HepG2 (cell line): ENCODE measurements around the gene SMARCA4. TPM values are rescaled to one million over a fixed set of nuclear protein-coding genes. Genes with fewer than 3 reads are reported as not detected.

ENCODE experiments used
- CBX1 ChIP-seq: IDR thresholded peaks from one replicate; pipeline ENCODE4 v1.6.1; 2016; ENCODE audit warnings: antibody characterized with exemption, low read depth
- KLF16 ChIP-seq, 2 experiments: sonication (generic) in 1 of 2; formaldehyde crosslinking in 1 of 2; IDR thresholded peaks; 2 replicates each; pipeline versions ENCODE4 v1.6.1 to v1.8.0; 2016 to 2023; ENCODE audit warnings: missing genetic modification reagents in 2 of 2, missing compliant biosample characterization in 1 of 2
- MIER3 ChIP-seq: IDR thresholded peaks from 2 replicates; pipeline ENCODE4 v1.6.1; 2016; ENCODE audit warnings: missing compliant biosample characterization, borderline replicate concordance
- PTBP1 ChIP-seq: fragments of 200-400 bp; formaldehyde crosslinking; IDR thresholded peaks from 2 replicates; pipeline ENCODE4 v1.6.1; 2018; ENCODE audit warnings: low read length, low read depth; ENCODE audit not compliant: poor library complexity, severe bottlenecking
- RXRB ChIP-seq: IDR thresholded peaks from 2 replicates; pipeline ENCODE4 v1.6.1; 2016; ENCODE audit warnings: borderline replicate concordance, missing genetic modification reagents, missing compliant biosample characterization
- SMAD3 ChIP-seq: sonication (generic); formaldehyde crosslinking; IDR thresholded peaks from 2 replicates; pipeline ENCODE4 v1.4.0; 2020; ENCODE audit warnings: missing genetic modification reagents
- SOX13 ChIP-seq, 3 experiments: fragments of 450-650 bp in 1 of 3; sonication (generic) in 1 of 3; formaldehyde crosslinking in 1 of 3; IDR thresholded peaks in 2 of 3; conservative IDR thresholded peaks in 1 of 3; 2 replicates each; pipeline versions ENCODE4 v1.5.0 to v1.6.1; 2016 to 2020; ENCODE audit warnings: antibody characterized with exemption in 1 of 3, mild to moderate bottlenecking in 1 of 3, missing compliant biosample characterization in 1 of 3, missing genetic modification reagents in 1 of 3, moderate library complexity in 1 of 3
- ZNF639 ChIP-seq: conservative IDR thresholded peaks from 2 replicates; pipeline ENCODE4 v1.6.1; 2018; ENCODE audit warnings: missing genetic modification reagents
- polyA plus RNA-seq, 8 experiments: library from polyadenylated mRNA; depleted of rRNA in 3 of 8; stranded (reverse) in 7 of 8; unstranded in 1 of 8; fragments of >200 nt; fragmentation: Illumina TruSeq in 4 of 8; extraction: Trizol in 4 of 8; gene quantifications; 2 replicates each; pipeline versions ENCODE4 v1.2.1 to v1.2.3, GENCODE V29; 2011 to 2016; ENCODE audit warnings: low read depth in 4 of 8, missing spikeins in 1 of 8, mixed read lengths in 1 of 8; ENCODE audit not compliant: insufficient read depth in 1 of 8
- total RNA-seq, 5 experiments: library from RNA; depleted of rRNA; stranded (reverse); fragments of >200 nt; fragmentation: Illumina TruSeq; extraction: Trizol; gene quantifications; 2 replicates each; pipeline ENCODE4 v1.2.3, GENCODE V29; 2016; ENCODE audit warnings: low read depth in 1 of 5
- TF ChIP-seq, protein P1 (sequence below): sonication (generic); formaldehyde crosslinking; IDR thresholded peaks from 2 replicates; pipeline ENCODE4 v1.9.0; 2022; ENCODE audit warnings: missing genetic modification reagents, mild to moderate bottlenecking, borderline replicate concordance
- TF ChIP-seq, protein P2 (sequence below), 2 experiments: sonication (generic) in 1 of 2; formaldehyde crosslinking in 1 of 2; IDR thresholded peaks; 2 replicates each; pipeline versions ENCODE4 v1.4.0 to v1.6.1; 2016 to 2020; ENCODE audit warnings: borderline replicate concordance in 1 of 2, low read depth in 1 of 2, mild to moderate bottlenecking in 1 of 2, missing genetic modification reagents in 1 of 2
- TF ChIP-seq, protein P3 (sequence below): sonication (generic); formaldehyde crosslinking; IDR thresholded peaks from 2 replicates; pipeline ENCODE4 v1.8.1; 2022; ENCODE audit warnings: mild to moderate bottlenecking, missing genetic modification reagents

SMARCA4 gene
- total and polyA plus RNA-seq, 2 of the 13 experiments (the other 11 are each of a cell fraction or from before 2014, with no cell fraction given): 25.4 to 45.9 TPM

DNA sequence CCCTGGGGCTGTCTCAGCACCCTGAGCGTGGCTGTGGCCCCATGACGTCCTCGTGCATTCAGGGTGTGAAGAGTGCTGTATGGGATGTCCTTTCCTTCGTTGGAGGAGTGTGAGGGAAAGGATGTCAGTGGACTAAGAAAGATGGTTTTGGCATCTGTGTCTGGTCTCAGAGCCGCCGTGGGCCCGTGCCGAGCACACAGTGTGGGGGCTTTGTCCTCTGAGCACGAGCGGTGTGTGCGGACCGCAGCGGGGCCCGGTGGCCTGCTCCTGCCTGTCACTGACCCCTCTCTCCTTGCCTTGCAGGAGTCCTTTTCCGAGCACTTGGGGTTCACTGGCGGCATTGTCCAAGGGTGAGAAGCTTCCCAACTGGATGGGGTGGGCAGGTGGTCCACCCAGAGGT, 65.2 kb downstream of the SMARCA4 start (continued):
- TF ChIP-seq, protein P1, sequence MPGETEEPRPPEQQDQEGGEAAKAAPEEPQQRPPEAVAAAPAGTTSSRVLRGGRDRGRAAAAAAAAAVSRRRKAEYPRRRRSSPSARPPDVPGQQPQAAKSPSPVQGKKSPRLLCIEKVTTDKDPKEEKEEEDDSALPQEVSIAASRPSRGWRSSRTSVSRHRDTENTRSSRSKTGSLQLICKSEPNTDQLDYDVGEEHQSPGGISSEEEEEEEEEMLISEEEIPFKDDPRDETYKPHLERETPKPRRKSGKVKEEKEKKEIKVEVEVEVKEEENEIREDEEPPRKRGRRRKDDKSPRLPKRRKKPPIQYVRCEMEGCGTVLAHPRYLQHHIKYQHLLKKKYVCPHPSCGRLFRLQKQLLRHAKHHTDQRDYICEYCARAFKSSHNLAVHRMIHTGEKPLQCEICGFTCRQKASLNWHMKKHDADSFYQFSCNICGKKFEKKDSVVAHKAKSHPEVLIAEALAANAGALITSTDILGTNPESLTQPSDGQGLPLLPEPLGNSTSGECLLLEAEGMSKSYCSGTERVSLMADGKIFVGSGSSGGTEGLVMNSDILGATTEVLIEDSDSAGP (CRISPR knock-in tag): no peak
- TF ChIP-seq, protein P2, sequence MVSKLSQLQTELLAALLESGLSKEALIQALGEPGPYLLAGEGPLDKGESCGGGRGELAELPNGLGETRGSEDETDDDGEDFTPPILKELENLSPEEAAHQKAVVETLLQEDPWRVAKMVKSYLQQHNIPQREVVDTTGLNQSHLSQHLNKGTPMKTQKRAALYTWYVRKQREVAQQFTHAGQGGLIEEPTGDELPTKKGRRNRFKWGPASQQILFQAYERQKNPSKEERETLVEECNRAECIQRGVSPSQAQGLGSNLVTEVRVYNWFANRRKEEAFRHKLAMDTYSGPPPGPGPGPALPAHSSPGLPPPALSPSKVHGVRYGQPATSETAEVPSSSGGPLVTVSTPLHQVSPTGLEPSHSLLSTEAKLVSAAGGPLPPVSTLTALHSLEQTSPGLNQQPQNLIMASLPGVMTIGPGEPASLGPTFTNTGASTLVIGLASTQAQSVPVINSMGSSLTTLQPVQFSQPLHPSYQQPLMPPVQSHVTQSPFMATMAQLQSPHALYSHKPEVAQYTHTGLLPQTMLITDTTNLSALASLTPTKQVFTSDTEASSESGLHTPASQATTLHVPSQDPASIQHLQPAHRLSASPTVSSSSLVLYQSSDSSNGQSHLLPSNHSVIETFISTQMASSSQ (IDR thresholded peaks at IDR 0.05; ENCODE audit: low read depth): no peak
- TF ChIP-seq, protein P2 (CRISPR knock-in tag; IDR thresholded peaks at IDR 0.05; ENCODE audit: borderline replicate concordance): no peak
- no peak for TF ChIP-seq MIER3 (CRISPR knock-in tag)
- TF ChIP-seq KLF16 (CRISPR knock-in tag; IDR thresholded peaks at IDR 0.05): no peak
- no peak for TF ChIP-seq CBX1
- TF ChIP-seq RXRB (CRISPR knock-in tag): no peak
- TF ChIP-seq, protein P3, sequence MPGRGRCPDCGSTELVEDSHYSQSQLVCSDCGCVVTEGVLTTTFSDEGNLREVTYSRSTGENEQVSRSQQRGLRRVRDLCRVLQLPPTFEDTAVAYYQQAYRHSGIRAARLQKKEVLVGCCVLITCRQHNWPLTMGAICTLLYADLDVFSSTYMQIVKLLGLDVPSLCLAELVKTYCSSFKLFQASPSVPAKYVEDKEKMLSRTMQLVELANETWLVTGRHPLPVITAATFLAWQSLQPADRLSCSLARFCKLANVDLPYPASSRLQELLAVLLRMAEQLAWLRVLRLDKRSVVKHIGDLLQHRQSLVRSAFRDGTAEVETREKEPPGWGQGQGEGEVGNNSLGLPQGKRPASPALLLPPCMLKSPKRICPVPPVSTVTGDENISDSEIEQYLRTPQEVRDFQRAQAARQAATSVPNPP (CRISPR knock-in tag): no peak
- no peak for TF ChIP-seq SMAD3 (CRISPR knock-in tag)
- TF ChIP-seq PTBP1: no peak
- no peak for TF ChIP-seq ZNF639 (CRISPR knock-in tag)
- no peak for TF ChIP-seq SOX13 (IDR thresholded peaks at IDR 0.05)
- no peak for TF ChIP-seq SOX13 (CRISPR knock-in tag; conservative IDR thresholded peaks at IDR 0.05 in 1 of 2, IDR thresholded peaks at IDR 0.05 in 1 of 2)
